ENCODE measurements around the gene XRCC6. TPM values are rescaled to one million over a fixed set of nuclear protein-coding genes. Genes with fewer than 3 reads are reported as not detected.

The XRCC6 gene
- polyA plus RNA-seq, 4 donors: 138 to 248 (median 166) TPM

GRCh38 chr22:41642331-41643110 is 21.4 kb downstream of the XRCC6 start:
- H3K27me3 ChIP-seq (ENCODE audit: control insufficient read depth in 3 of 3, insufficient read depth in 3 of 3, low read length in 3 of 3): no peaks in the 10 kb centered on the region
- no peak for FAIRE-seq
- no peak overlapping the region for H3K4me3 ChIP-seq (ENCODE audit: low read depth in 1 of 3, low read length in 3 of 3)
- H3K9me3 ChIP-seq (ENCODE audit: control insufficient read depth in 2 of 2, insufficient read depth in 1 of 2, low read depth in 1 of 2, low read length in 1 of 2): peaks cover 0 to 3% of the 10 kb centered on the region in 2 donors
- no peaks in the 10 kb centered on the region for H3K4me1 ChIP-seq (ENCODE audit: control insufficient read depth in 3 of 3, insufficient read depth in 2 of 3, low read depth in 1 of 3, low read length in 2 of 3)
- 90 to 95% (median 95%) methylated on average over 6 of the region's 6 CpGs for WGBS, 3 donors
- H3K36me3 ChIP-seq (ENCODE audit: control insufficient read depth in 3 of 3, insufficient read depth in 2 of 3, low read depth in 1 of 3, low read length in 3 of 3): peaks cover 6 to 64% (median 17%) of the 10 kb centered on the region in 3 donors
- no peak overlapping the region for H3K27ac ChIP-seq (ENCODE audit: low read depth in 1 of 3, low read length in 2 of 3)
- no peak for DNase-seq

GRCh38 chr22:41647771-41648170 is 26.7 kb downstream of the XRCC6 start:
- no peaks in the 10 kb centered on the region for H3K4me1 ChIP-seq (ENCODE audit: control insufficient read depth in 3 of 3, insufficient read depth in 2 of 3, low read depth in 1 of 3, low read length in 2 of 3)
- H3K36me3 ChIP-seq (ENCODE audit: control insufficient read depth in 3 of 3, insufficient read depth in 2 of 3, low read depth in 1 of 3, low read length in 3 of 3): peaks cover 13 to 74% (median 14%) of the 10 kb centered on the region in 3 donors
- H3K9me3 ChIP-seq (ENCODE audit: control insufficient read depth in 2 of 2, insufficient read depth in 1 of 2, low read depth in 1 of 2, low read length in 1 of 2): no peaks in the 10 kb centered on the region
- no peak overlapping the region for H3K4me3 ChIP-seq (ENCODE audit: low read depth in 1 of 3, low read length in 3 of 3)
- H3K27ac ChIP-seq (ENCODE audit: low read depth in 1 of 3, low read length in 2 of 3): no peak overlapping the region
- DNase-seq: no peak
- H3K27me3 ChIP-seq (ENCODE audit: control insufficient read depth in 3 of 3, insufficient read depth in 3 of 3, low read length in 3 of 3): no peaks in the 10 kb centered on the region
- FAIRE-seq: no peak
- WGBS, 3 donors: 68 to 89% (median 85%) methylated on average over 2 to 3 of the region's 3 CpGs

- DNase-seq: no peak
- WGBS, 3 donors: 78 to 91% (median 81%) methylated on average over 1 of the region's 1 CpG
- no peaks in the 10 kb centered on the region for H3K27me3 ChIP-seq (ENCODE audit: control insufficient read depth in 3 of 3, insufficient read depth in 3 of 3, low read length in 3 of 3)
- no peaks in the 10 kb centered on the region for H3K9me3 ChIP-seq (ENCODE audit: control insufficient read depth in 2 of 2, insufficient read depth in 1 of 2, low read depth in 1 of 2, low read length in 1 of 2)
- no peaks in the 10 kb centered on the region for H3K4me1 ChIP-seq (ENCODE audit: control insufficient read depth in 3 of 3, insufficient read depth in 2 of 3, low read depth in 1 of 3, low read length in 2 of 3)
- FAIRE-seq: no peak
- H3K36me3 ChIP-seq (ENCODE audit: control insufficient read depth in 3 of 3, insufficient read depth in 2 of 3, low read depth in 1 of 3, low read length in 3 of 3): peaks cover 11 to 75% (median 19%) of the 10 kb centered on the region in 3 donors
- no peak overlapping the region for H3K4me3 ChIP-seq (ENCODE audit: low read depth in 1 of 3, low read length in 3 of 3)
- H3K27ac ChIP-seq (ENCODE audit: low read depth in 1 of 3, low read length in 2 of 3): no peak overlapping the region
These were observed 27.3 kb downstream of the XRCC6 start for GRCh38 chr22:41648432-41648831.

- no peak overlapping the region for H3K27ac ChIP-seq (ENCODE audit: low read depth in 1 of 3, low read length in 2 of 3)
- no peak overlapping the region for H3K4me3 ChIP-seq (ENCODE audit: low read depth in 1 of 3, low read length in 3 of 3)
- no peak for DNase-seq
- no peaks in the 10 kb centered on the region for H3K27me3 ChIP-seq (ENCODE audit: control insufficient read depth in 3 of 3, insufficient read depth in 3 of 3, low read length in 3 of 3)
- WGBS, 3 donors: 90 to 100% (median 96%) methylated on average over 1 of the region's 1 CpG
- no peak for FAIRE-seq
- no peaks in the 10 kb centered on the region for H3K9me3 ChIP-seq (ENCODE audit: control insufficient read depth in 2 of 2, insufficient read depth in 1 of 2, low read depth in 1 of 2, low read length in 1 of 2)
- peaks cover 24 to 77% (median 29%) of the 10 kb centered on the region in 3 donors for H3K36me3 ChIP-seq (ENCODE audit: control insufficient read depth in 3 of 3, insufficient read depth in 2 of 3, low read depth in 1 of 3, low read length in 3 of 3)
- no peaks in the 10 kb centered on the region for H3K4me1 ChIP-seq (ENCODE audit: control insufficient read depth in 3 of 3, insufficient read depth in 2 of 3, low read depth in 1 of 3, low read length in 2 of 3)
These were observed 29.1 kb downstream of the XRCC6 start for GRCh38 chr22:41650229-41650628.

GRCh38 chr22:41650821-41651220 is 29.7 kb downstream of the XRCC6 start:
- Histone ChIP-seq H3K36me3 (ENCODE audit: control insufficient read depth in 3 of 3, insufficient read depth in 2 of 3, low read depth in 1 of 3, low read length in 3 of 3) (peaks cover 24 to 77% (median 29%) of the 10 kb centered on the region in 3 donors), H3K4me3 (ENCODE audit: low read depth in 1 of 3, low read length in 3 of 3) (no peak overlapping the region), H3K9me3 (ENCODE audit: control insufficient read depth in 2 of 2, insufficient read depth in 1 of 2, low read depth in 1 of 2, low read length in 1 of 2) (no peaks in the 10 kb centered on the region), H3K27me3 (ENCODE audit: control insufficient read depth in 3 of 3, insufficient read depth in 3 of 3, low read length in 3 of 3) (no peaks in the 10 kb centered on the region), H3K4me1 (ENCODE audit: control insufficient read depth in 3 of 3, insufficient read depth in 2 of 3, low read depth in 1 of 3, low read length in 2 of 3) (no peaks in the 10 kb centered on the region), H3K27ac (ENCODE audit: low read depth in 1 of 3, low read length in 2 of 3) (no peak overlapping the region)
- 94 to 97% (median 97%) methylated on average over 11 of the region's 11 CpGs for WGBS, 3 donors
- no peak for DNase-seq
- FAIRE-seq: no peak

GRCh38 chr22:41654322-41654721 is 33.2 kb downstream of the XRCC6 start:
- H3K4me3 ChIP-seq (ENCODE audit: low read depth in 1 of 3, low read length in 3 of 3): no peak overlapping the region
- no peaks in the 10 kb centered on the region for H3K4me1 ChIP-seq (ENCODE audit: control insufficient read depth in 3 of 3, insufficient read depth in 2 of 3, low read depth in 1 of 3, low read length in 2 of 3)
- 90 to 97% (median 92%) methylated on average over 3 of the region's 3 CpGs for WGBS, 3 donors
- peaks cover 35 to 89% (median 47%) of the 10 kb centered on the region in 3 donors for H3K36me3 ChIP-seq (ENCODE audit: control insufficient read depth in 3 of 3, insufficient read depth in 2 of 3, low read depth in 1 of 3, low read length in 3 of 3)
- no peak for DNase-seq
- H3K27me3 ChIP-seq (ENCODE audit: control insufficient read depth in 3 of 3, insufficient read depth in 3 of 3, low read length in 3 of 3): no peaks in the 10 kb centered on the region
- FAIRE-seq: no peak
- no peaks in the 10 kb centered on the region for H3K9me3 ChIP-seq (ENCODE audit: control insufficient read depth in 2 of 2, insufficient read depth in 1 of 2, low read depth in 1 of 2, low read length in 1 of 2)
- H3K27ac ChIP-seq (ENCODE audit: low read depth in 1 of 3, low read length in 2 of 3): no peak overlapping the region

GRCh38 chr22:41656556-41656955 is 35.5 kb downstream of the XRCC6 start:
- FAIRE-seq (no peak), DNase-seq (no peak)
- WGBS, 3 donors: 72 to 88% (median 85%) methylated on average over 5 of the region's 5 CpGs
- Histone ChIP-seq H3K4me3 (ENCODE audit: low read depth in 1 of 3, low read length in 3 of 3) (no peak overlapping the region), H3K9me3 (ENCODE audit: control insufficient read depth in 2 of 2, insufficient read depth in 1 of 2, low read depth in 1 of 2, low read length in 1 of 2) (no peaks in the 10 kb centered on the region), H3K4me1 (ENCODE audit: control insufficient read depth in 3 of 3, insufficient read depth in 2 of 3, low read depth in 1 of 3, low read length in 2 of 3) (no peaks in the 10 kb centered on the region), H3K27ac (ENCODE audit: low read depth in 1 of 3, low read length in 2 of 3) (no peak overlapping the region), H3K27me3 (ENCODE audit: control insufficient read depth in 3 of 3, insufficient read depth in 3 of 3, low read length in 3 of 3) (no peaks in the 10 kb centered on the region), H3K36me3 (ENCODE audit: control insufficient read depth in 3 of 3, insufficient read depth in 2 of 3, low read depth in 1 of 3, low read length in 3 of 3) (peaks cover 47 to 87% (median 54%) of the 10 kb centered on the region in 3 donors)

GRCh38 chr22:41657709-41658108 is 36.6 kb downstream of the XRCC6 start:
- Histone ChIP-seq H3K27me3 (ENCODE audit: control insufficient read depth in 3 of 3, insufficient read depth in 3 of 3, low read length in 3 of 3) (no peaks in the 10 kb centered on the region), H3K4me3 (ENCODE audit: low read depth in 1 of 3, low read length in 3 of 3) (no peak overlapping the region), H3K4me1 (ENCODE audit: control insufficient read depth in 3 of 3, insufficient read depth in 2 of 3, low read depth in 1 of 3, low read length in 2 of 3) (no peaks in the 10 kb centered on the region), H3K27ac (ENCODE audit: low read depth in 1 of 3, low read length in 2 of 3) (no peak overlapping the region), H3K36me3 (ENCODE audit: control insufficient read depth in 3 of 3, insufficient read depth in 2 of 3, low read depth in 1 of 3, low read length in 3 of 3) (peaks cover 44 to 78% (median 52%) of the 10 kb centered on the region in 3 donors), H3K9me3 (ENCODE audit: control insufficient read depth in 2 of 2, insufficient read depth in 1 of 2, low read depth in 1 of 2, low read length in 1 of 2) (no peaks in the 10 kb centered on the region)
- DNase-seq (no peak), FAIRE-seq (no peak)
- 96 to 98% (median 97%) methylated on average over 6 of the region's 6 CpGs for WGBS, 3 donors

All from small intestine (tissue), 7 donors.